ENCODE results near the gene GCH1. TPM values are rescaled to one million over a fixed set of nuclear protein-coding genes. Genes with fewer than 3 reads are reported as not detected.

GCH1 gene
- total RNA-seq, 1 experiment from 2014 or later, result 16.7 TPM

DNA sequence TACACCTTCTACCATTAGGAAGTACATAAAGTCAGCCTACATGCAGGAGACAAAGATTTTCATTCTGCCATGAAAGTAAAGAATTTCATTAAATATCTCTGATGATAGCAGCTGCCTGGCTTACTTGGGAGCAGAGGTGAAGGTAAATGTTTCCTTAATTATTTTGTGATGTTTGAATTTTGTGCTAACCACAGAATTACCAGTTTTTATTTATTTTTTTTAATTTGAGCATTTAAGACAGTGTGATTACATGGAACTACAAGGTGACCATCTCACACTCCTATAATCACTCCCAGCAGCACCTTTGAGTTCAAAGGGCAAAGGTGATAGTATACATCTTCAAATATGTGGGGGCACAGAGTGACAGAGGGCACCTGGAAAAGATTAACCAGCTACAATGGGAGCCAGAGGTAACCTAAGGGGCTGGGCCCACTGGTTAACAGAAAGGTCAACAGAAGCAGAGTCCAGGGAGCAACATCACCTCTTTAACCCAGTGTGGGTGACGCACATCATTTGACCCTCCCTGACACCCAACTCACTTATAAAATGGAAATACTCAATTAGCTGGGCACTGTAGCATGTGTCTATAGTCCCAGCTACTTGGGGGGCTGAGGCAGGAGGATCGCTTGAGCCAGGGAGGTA, 65.0 kb downstream of the GCH1 start:
- H4K20me1 ChIP-seq (ENCODE audit: insufficient read depth), result no peaks in the 10 kb centered on the region
- H3K9ac ChIP-seq (ENCODE audit: low read length), result no peak overlapping the region
- ChIA-PET CTCF (no interaction called here), POLR2A (no interaction called here), RAD21 (ENCODE audit: low non-redundant PET in 1 of 2, low total read pairs in 2 of 2, uncharacterized antibody in 2 of 2, unreplicated experiment in 2 of 2) (no interaction called here)
- H3K9me3 ChIP-seq (ENCODE audit: control insufficient read depth in 1 of 2, insufficient read depth in 1 of 2, low read depth in 1 of 2, low read length in 2 of 2), result no peaks in the 10 kb centered on the region
- DNase-seq (ENCODE audit: low read depth, low spot score), result no peak
- H2AFZ ChIP-seq (ENCODE audit: low read depth, low read length, poor library complexity, severe bottlenecking), result no peak overlapping the region
- no peaks in the 10 kb centered on the region for H3K36me3 ChIP-seq (ENCODE audit: control insufficient read depth in 1 of 2, insufficient read depth in 2 of 2, low read length in 2 of 2)
- H3K4me3 ChIP-seq (replicated peaks in 1 of 2; ENCODE audit: low read depth in 1 of 2, low read length in 2 of 2), result no peak overlapping the region
- no peak overlapping the region for H3K27ac ChIP-seq (ENCODE audit: low read depth, low read length)
- intact Hi-C loops (cut with micrococcal nuclease), result no loop called here
- no peaks in the 10 kb centered on the region for H3K27me3 ChIP-seq (ENCODE audit: insufficient read depth, low read length)
- no peak for ATAC-seq
- no peak overlapping the region for H3K4me2 ChIP-seq (ENCODE audit: low read length)
- no peak for TF ChIP-seq TCF7L2 (IDR thresholded peaks at IDR 0.05; ENCODE audit: borderline replicate concordance, extremely low read depth, insufficient read depth, insufficient read length)
- no peak for TF ChIP-seq ATF3 (IDR thresholded peaks at IDR 0.05)
- TF ChIP-seq CBX3 (IDR thresholded peaks at IDR 0.05; ENCODE audit: low read depth), result no peak
- no peak for TF ChIP-seq CEBPB (IDR thresholded peaks at IDR 0.05; ENCODE audit: low read depth)
- TF ChIP-seq ZBTB33 (IDR thresholded peaks at IDR 0.05; ENCODE audit: extremely low read depth, insufficient replicate concordance, low read length), result no peak
- no peak for TF ChIP-seq POLR2A (IDR thresholded peaks at IDR 0.05; ENCODE audit: borderline replicate concordance, extremely low read depth, insufficient read depth, insufficient read length)
- no peak for TF ChIP-seq ZNF274 (IDR thresholded peaks at IDR 0.05; ENCODE audit: low read depth, low read length)
- no peak for TF ChIP-seq RAD21 (IDR thresholded peaks at IDR 0.05; ENCODE audit: low read depth)
- H3K4me1 ChIP-seq (ENCODE audit: control insufficient read depth in 1 of 2, insufficient read depth in 2 of 2, low read length in 2 of 2), result no peaks in the 10 kb centered on the region
- BruUV-seq (replicated peaks), result no TSS peak
- no peaks in the 10 kb centered on the region for H3K79me2 ChIP-seq (ENCODE audit: insufficient read depth, low read length)
- H3K9me2 ChIP-seq (ENCODE audit: insufficient read depth), result no peaks in the 10 kb centered on the region
